Measurements from ENCODE around the gene LIN7C.

LIN7C gene

DNA sequence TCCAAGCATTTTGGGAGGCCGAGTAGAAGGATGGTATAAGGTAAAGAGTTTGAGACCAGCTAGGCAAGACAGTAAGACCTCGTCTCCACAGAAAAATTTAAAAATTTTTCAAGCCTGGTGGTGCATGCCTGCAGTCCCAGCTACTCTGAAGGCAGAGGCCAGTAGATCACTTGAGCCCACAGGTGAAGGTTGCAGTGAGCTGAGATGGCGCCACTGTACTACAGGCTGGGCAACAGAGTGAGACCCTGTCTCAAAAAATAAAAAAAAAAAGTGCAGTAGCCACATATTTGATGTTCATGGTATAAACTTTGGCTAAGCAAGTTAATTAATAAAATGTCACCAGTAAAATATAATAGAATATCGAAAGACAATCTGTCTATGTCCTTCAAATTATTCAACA, 60.9 kb downstream of the LIN7C start:
- DNase-seq (ENCODE audit: low read depth) = no peak

DNA sequence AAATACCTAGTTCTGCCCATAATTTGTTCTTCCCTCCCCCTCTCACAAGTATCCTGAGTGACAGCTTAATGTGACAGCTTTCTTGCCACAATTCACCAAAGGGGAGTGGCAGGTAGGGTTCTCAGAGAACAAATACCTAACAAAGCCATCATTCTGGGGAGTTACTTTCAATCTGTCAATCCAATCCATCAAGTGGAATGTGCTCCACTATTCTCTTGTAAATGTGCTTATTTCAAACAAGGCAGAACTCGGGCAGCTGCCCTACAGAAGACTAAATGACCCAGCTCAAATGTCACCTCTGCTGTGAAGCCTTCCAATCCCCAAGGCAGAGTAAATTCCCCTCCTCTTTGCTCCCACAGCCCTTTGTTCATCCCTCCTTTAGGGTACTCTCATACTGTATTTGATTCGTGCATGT, 61.8 kb downstream of the LIN7C start:
- DNase-seq (ENCODE audit: low read depth) = no peak

All from HS-27A (cell line).